ENCODE results near the gene RALBP1.

DNA sequence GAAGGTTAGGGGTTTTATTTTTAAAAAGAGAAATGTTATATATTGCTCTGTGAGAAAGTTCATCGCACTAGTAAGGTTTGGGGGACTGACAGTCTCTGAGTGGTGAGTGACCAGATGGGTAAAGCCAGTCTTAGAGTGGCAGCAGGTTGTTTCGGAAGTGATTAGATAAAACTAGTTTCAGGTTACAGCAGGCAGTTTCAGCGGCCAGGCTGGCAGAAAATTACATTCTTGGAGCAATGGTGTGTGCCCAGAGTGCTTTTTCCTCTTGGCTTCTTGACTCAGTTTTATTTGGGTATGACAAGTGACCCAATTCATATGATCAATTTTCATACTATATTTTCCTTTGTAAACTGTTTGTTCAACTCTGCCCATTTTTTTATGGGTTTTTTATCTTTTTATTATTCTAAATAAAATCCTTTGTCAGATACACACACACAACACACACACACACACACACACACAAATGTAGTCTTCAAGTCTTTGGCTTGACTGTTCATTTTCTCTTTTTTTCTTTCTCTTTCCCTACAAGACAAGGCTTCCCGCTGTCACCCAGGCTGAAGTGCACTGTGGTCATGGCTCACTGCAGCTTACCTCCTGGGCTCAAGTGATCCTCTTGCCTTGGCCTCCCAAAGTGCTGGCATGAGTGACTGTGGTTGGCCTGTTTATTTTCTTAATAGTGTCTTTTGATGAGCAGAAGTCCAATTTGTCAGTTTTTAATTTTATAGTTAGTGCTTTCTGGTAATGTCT, 30.9 kb downstream of the RALBP1 start:
- TF ChIP-seq PRDM1 (tag by site-specific recombination; IDR thresholded peaks at IDR 0.05), result no peak
- TF ChIP-seq SETDB1 (IDR thresholded peaks at IDR 0.05; ENCODE audit: insufficient read length, low read length), result no peak
- no peak for TF ChIP-seq ZNF585B (tag by site-specific recombination; IDR thresholded peaks at IDR 0.05)
- TF ChIP-seq, protein P1, sequence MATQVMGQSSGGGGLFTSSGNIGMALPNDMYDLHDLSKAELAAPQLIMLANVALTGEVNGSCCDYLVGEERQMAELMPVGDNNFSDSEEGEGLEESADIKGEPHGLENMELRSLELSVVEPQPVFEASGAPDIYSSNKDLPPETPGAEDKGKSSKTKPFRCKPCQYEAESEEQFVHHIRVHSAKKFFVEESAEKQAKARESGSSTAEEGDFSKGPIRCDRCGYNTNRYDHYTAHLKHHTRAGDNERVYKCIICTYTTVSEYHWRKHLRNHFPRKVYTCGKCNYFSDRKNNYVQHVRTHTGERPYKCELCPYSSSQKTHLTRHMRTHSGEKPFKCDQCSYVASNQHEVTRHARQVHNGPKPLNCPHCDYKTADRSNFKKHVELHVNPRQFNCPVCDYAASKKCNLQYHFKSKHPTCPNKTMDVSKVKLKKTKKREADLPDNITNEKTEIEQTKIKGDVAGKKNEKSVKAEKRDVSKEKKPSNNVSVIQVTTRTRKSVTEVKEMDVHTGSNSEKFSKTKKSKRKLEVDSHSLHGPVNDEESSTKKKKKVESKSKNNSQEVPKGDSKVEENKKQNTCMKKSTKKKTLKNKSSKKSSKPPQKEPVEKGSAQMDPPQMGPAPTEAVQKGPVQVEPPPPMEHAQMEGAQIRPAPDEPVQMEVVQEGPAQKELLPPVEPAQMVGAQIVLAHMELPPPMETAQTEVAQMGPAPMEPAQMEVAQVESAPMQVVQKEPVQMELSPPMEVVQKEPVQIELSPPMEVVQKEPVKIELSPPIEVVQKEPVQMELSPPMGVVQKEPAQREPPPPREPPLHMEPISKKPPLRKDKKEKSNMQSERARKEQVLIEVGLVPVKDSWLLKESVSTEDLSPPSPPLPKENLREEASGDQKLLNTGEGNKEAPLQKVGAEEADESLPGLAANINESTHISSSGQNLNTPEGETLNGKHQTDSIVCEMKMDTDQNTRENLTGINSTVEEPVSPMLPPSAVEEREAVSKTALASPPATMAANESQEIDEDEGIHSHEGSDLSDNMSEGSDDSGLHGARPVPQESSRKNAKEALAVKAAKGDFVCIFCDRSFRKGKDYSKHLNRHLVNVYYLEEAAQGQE (tag by site-specific recombination; IDR thresholded peaks at IDR 0.05), result no peak
- TF ChIP-seq RBAK (tag by site-specific recombination; IDR thresholded peaks at IDR 0.05), result no peak
- TF ChIP-seq, protein P2, sequence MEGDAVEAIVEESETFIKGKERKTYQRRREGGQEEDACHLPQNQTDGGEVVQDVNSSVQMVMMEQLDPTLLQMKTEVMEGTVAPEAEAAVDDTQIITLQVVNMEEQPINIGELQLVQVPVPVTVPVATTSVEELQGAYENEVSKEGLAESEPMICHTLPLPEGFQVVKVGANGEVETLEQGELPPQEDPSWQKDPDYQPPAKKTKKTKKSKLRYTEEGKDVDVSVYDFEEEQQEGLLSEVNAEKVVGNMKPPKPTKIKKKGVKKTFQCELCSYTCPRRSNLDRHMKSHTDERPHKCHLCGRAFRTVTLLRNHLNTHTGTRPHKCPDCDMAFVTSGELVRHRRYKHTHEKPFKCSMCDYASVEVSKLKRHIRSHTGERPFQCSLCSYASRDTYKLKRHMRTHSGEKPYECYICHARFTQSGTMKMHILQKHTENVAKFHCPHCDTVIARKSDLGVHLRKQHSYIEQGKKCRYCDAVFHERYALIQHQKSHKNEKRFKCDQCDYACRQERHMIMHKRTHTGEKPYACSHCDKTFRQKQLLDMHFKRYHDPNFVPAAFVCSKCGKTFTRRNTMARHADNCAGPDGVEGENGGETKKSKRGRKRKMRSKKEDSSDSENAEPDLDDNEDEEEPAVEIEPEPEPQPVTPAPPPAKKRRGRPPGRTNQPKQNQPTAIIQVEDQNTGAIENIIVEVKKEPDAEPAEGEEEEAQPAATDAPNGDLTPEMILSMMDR (tag by site-specific recombination; IDR thresholded peaks at IDR 0.05), result no peak
- TF ChIP-seq ZNF221 (tag by site-specific recombination; IDR thresholded peaks at IDR 0.05; ENCODE audit: borderline replicate concordance), result no peak
- TF ChIP-seq ZNF175 (tag by site-specific recombination; IDR thresholded peaks at IDR 0.05), result no peak
- no peak for TF ChIP-seq ZNF785 (tag by site-specific recombination; IDR thresholded peaks at IDR 0.05)
- no peak for TF ChIP-seq TRIM28 (IDR thresholded peaks at IDR 0.05; ENCODE audit: borderline replicate concordance, low read length)
- TF ChIP-seq ZNF529 (tag by site-specific recombination; IDR thresholded peaks at IDR 0.05; ENCODE audit: insufficient replicate concordance), result no peak
- TF ChIP-seq, protein P3, sequence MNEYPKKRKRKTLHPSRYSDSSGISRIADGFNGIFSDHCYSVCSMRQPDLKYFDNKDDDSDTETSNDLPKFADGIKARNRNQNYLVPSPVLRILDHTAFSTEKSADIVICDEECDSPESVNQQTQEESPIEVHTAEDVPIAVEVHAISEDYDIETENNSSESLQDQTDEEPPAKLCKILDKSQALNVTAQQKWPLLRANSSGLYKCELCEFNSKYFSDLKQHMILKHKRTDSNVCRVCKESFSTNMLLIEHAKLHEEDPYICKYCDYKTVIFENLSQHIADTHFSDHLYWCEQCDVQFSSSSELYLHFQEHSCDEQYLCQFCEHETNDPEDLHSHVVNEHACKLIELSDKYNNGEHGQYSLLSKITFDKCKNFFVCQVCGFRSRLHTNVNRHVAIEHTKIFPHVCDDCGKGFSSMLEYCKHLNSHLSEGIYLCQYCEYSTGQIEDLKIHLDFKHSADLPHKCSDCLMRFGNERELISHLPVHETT (tag by site-specific recombination; IDR thresholded peaks at IDR 0.05), result no peak
- TF ChIP-seq, protein P4, sequence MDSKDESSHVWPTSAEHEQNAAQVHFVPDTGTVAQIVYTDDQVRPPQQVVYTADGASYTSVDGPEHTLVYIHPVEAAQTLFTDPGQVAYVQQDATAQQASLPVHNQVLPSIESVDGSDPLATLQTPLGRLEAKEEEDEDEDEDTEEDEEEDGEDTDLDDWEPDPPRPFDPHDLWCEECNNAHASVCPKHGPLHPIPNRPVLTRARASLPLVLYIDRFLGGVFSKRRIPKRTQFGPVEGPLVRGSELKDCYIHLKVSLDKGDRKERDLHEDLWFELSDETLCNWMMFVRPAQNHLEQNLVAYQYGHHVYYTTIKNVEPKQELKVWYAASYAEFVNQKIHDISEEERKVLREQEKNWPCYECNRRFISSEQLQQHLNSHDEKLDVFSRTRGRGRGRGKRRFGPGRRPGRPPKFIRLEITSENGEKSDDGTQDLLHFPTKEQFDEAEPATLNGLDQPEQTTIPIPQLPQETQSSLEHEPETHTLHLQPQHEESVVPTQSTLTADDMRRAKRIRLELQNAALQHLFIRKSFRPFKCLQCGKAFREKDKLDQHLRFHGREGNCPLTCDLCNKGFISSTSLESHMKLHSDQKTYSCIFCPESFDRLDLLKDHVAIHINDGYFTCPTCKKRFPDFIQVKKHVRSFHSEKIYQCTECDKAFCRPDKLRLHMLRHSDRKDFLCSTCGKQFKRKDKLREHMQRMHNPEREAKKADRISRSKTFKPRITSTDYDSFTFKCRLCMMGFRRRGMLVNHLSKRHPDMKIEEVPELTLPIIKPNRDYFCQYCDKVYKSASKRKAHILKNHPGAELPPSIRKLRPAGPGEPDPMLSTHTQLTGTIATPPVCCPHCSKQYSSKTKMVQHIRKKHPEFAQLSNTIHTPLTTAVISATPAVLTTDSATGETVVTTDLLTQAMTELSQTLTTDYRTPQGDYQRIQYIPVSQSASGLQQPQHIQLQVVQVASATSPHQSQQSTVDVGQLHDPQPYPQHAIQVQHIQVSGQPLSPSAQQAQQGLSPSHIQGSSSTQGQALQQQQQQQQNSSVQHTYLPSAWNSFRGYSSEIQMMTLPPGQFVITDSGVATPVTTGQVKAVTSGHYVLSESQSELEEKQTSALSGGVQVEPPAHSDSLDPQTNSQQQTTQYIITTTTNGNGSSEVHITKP (tag by site-specific recombination; IDR thresholded peaks at IDR 0.05), result peak; percentile 58; the same call in 1 of the 2 replicates
- no peak for TF ChIP-seq ZNF530 (tag by site-specific recombination; IDR thresholded peaks at IDR 0.05; ENCODE audit: low read depth)

Measured in HEK293 (cell line).